Sigmoid colon (tissue), 7 donors: ENCODE measurements around the gene RHBDL3. TPM values are rescaled to one million over a fixed set of nuclear protein-coding genes. Genes with fewer than 3 reads are reported as not detected.

ENCODE experiments used
- DNase-seq: peaks from one replicate; pipeline ENCODE4 v3.0.0-alpha.2; 2019
- H3K27ac ChIP-seq, 4 donors: fragments of 200-600 bp; sonication (generic); one replicate each; pipeline ENCODE4 v1.5.1; 2016 to 2019; ENCODE audit warnings: mild to moderate bottlenecking in 1 of 4
- H3K27me3 ChIP-seq, 3 donors: fragments of 200-600 bp; sonication (generic); one replicate each; pipeline ENCODE4 v1.5.1; 2019; ENCODE audit warnings: mild to moderate bottlenecking in 1 of 3
- H3K36me3 ChIP-seq, 4 donors: fragments of 200-600 bp; sonication (generic); one replicate each; pipeline ENCODE4 v1.5.1; 2016 to 2019
- H3K4me1 ChIP-seq, 4 donors: fragments of 200-600 bp; sonication (generic); one replicate each; pipeline ENCODE4 v1.5.1; 2017 to 2019
- H3K4me3 ChIP-seq, 4 donors: fragments of 200-600 bp; sonication (generic); one replicate each; pipeline ENCODE4 v1.5.1; 2017 to 2019; ENCODE audit warnings: mild to moderate bottlenecking in 2 of 4, moderate library complexity in 1 of 4
- H3K9me3 ChIP-seq, 4 donors: fragments of 200-600 bp in 3 of 4; sonication (generic) in 3 of 4; one replicate each; pipeline versions ENCODE4 v1.5.1 to v1.6.1; 2013 to 2019
- EP300 ChIP-seq, 4 donors: sonication (generic); formaldehyde crosslinking; IDR thresholded peaks; one replicate each; pipeline ENCODE4 v1.6.1; 2017; ENCODE audit warnings: antibody characterized with exemption in 4 of 4
- POLR2A ChIP-seq, 2 donors: fragments of 450-650 bp; IDR thresholded peaks; one replicate each; pipeline ENCODE4 v1.6.1; 2016; ENCODE audit warnings: antibody characterized with exemption in 2 of 2, mild to moderate bottlenecking in 2 of 2, moderate library complexity in 2 of 2
- POLR2AphosphoS5 ChIP-seq, 4 donors: sonication (generic); formaldehyde crosslinking; IDR thresholded peaks; one replicate each; pipeline ENCODE4 v1.6.1; 2017; ENCODE audit warnings: antibody characterized with exemption in 4 of 4
- WGBS, 2 donors: extraction: QIAGEN DNeasy Blood & Tissue Kit; methylation state at CpG; one replicate each; pipeline ENCODE4 v1.1.7; 2013; 5-methylcytosine and 5-hydroxymethylcytosine counted together
- intact Hi-C: fragments of 100-400 bp; cut with DNase I; formaldehyde crosslinking; loops from one replicate; pipeline ENCODE4 v1.15.1; 2023
- polyA plus RNA-seq, 3 donors: library from polyadenylated mRNA; stranded (reverse); fragments of 200-250 nt; gene quantifications; one replicate each; pipeline ENCODE4 v1.2.3, GENCODE V29; 2013
- total RNA-seq, 4 donors: library from RNA; depleted of rRNA; stranded (reverse); fragments of >200 nt; gene quantifications; one replicate each; pipeline ENCODE4 v1.1.0, GENCODE V29; 2016
- TF ChIP-seq, protein P1 (sequence below), 4 experiments: fragments of 450-650 bp in 3 of 4; fragments of 200-600 bp in 1 of 4; IDR thresholded peaks; one replicate each; pipeline ENCODE4 v1.5.1; 2016 to 2019; ENCODE audit warnings: antibody characterized with exemption in 4 of 4, mild to moderate bottlenecking in 3 of 4, moderate library complexity in 2 of 4
- donor health status: healthy with polysubstance abuse.
- donor health status: Bipolar disorder and iron deficiency.
- donor health status: healthy.

The RHBDL3 gene
- total and polyA plus RNA-seq, 7 donors, result 0.23 to 0.83 (median 0.61) TPM; not detected in 1

DNA sequence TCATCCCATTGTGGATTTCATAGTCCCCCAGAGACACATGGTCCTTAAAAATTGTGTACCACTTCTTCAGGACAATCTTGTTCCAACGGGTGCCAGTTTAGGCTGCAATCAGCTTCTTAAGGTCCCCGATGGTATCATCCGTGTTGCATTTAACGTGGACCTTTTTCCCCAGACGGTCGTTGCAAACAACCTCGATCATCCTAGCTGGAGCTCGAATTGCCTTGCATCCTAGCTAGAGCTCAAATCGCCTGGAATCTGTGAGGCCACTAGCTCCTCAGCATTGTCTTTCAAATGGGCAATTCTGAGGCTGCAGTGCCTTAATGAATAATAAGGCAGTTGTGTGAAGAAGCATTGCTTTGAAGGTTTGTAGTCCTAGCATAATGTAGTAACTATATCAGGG, 37.7 kb upstream of the RHBDL3 start:
- intact Hi-C loops, result no loop called here
- Histone ChIP-seq H3K4me1 (no peaks in the 10 kb centered on the region), H3K27me3 (no peaks in the 10 kb centered on the region), H3K4me3 (no peak overlapping the region), H3K9me3 (no peaks in the 10 kb centered on the region), H3K36me3 (peaks cover 0 to 23% (median 0%) of the 10 kb centered on the region in 4 donors), H3K27ac (no peak overlapping the region)
- DNase-seq, result no peak
- WGBS, 2 donors, result 84 to 92% methylated on average over 9 of the region's 9 CpGs
- TF ChIP-seq, protein P1, sequence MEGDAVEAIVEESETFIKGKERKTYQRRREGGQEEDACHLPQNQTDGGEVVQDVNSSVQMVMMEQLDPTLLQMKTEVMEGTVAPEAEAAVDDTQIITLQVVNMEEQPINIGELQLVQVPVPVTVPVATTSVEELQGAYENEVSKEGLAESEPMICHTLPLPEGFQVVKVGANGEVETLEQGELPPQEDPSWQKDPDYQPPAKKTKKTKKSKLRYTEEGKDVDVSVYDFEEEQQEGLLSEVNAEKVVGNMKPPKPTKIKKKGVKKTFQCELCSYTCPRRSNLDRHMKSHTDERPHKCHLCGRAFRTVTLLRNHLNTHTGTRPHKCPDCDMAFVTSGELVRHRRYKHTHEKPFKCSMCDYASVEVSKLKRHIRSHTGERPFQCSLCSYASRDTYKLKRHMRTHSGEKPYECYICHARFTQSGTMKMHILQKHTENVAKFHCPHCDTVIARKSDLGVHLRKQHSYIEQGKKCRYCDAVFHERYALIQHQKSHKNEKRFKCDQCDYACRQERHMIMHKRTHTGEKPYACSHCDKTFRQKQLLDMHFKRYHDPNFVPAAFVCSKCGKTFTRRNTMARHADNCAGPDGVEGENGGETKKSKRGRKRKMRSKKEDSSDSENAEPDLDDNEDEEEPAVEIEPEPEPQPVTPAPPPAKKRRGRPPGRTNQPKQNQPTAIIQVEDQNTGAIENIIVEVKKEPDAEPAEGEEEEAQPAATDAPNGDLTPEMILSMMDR (IDR thresholded peaks at IDR 0.05), result no peak
- TF ChIP-seq POLR2A (IDR thresholded peaks at IDR 0.05), result no peak
- no peak for TF ChIP-seq EP300 (IDR thresholded peaks at IDR 0.05)
- no peak for TF ChIP-seq POLR2AphosphoS5 (IDR thresholded peaks at IDR 0.05)

DNA sequence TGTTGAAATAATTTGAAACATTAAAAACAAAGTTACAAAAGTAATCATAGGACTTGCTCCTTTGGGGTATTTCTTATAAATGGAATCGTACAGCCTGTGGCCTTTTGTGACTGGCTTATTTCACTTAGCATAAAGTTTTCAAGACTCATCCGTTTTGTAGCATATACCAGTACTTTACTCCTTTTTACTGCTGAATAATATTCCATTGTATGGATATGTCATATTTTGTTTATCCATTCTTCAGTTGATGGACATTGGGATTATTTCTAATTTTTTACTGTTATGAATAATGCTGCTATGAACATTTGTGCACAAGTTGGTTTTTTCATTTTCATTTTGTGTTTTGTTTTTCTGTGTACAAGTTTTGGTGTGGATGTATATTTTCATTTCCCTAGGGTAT, 30.0 kb upstream of the RHBDL3 start:
- Histone ChIP-seq H3K36me3 (no peaks in the 10 kb centered on the region), H3K27me3 (no peaks in the 10 kb centered on the region), H3K4me3 (no peak overlapping the region), H3K4me1 (no peaks in the 10 kb centered on the region), H3K9me3 (no peaks in the 10 kb centered on the region), H3K27ac (no peak overlapping the region)
- intact Hi-C loops, result no loop called here
- WGBS, 2 donors, result 70 to 99% methylated on average over 2 of the region's 2 CpGs
- no peak for TF ChIP-seq POLR2AphosphoS5 (IDR thresholded peaks at IDR 0.05)
- TF ChIP-seq EP300 (IDR thresholded peaks at IDR 0.05), result no peak
- no peak for TF ChIP-seq POLR2A (IDR thresholded peaks at IDR 0.05)
- no peak for DNase-seq

DNA sequence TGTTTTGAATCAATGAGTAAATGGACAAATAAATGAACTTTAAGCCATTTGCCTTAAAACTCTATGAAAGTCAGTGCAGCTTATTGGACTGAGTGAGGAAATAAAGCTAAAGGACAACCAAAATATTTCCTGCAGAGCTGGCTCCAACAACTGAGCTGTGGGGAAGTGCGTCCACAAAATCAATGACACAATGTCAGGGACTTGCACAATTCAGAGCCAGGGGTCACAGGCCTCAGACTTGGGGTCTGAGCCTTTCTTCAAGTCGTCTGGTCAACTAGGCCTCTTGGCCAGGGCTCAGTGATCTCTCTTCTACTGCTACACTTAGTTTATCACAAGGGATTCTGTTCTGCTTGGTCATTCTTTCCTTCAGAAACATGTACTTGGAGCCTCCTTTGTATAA, 26.2 kb upstream of the RHBDL3 start:
- no peaks in the 10 kb centered on the region for H3K9me3 ChIP-seq
- 84% methylated on average over 2 of the region's 2 CpGs for WGBS, 2 donors
- H3K4me1 ChIP-seq, result peaks cover 0 to 12% (median 0%) of the 10 kb centered on the region in 4 donors
- no peak overlapping the region for H3K27ac ChIP-seq
- DNase-seq, result no peak
- H3K36me3 ChIP-seq, result no peaks in the 10 kb centered on the region
- intact Hi-C loops, result no loop called here
- TF ChIP-seq, protein P1 (IDR thresholded peaks at IDR 0.05), result no peak
- TF ChIP-seq POLR2AphosphoS5 (IDR thresholded peaks at IDR 0.05) (no peak), POLR2A (IDR thresholded peaks at IDR 0.05) (no peak), EP300 (IDR thresholded peaks at IDR 0.05) (no peak)
- H3K27me3 ChIP-seq, result no peaks in the 10 kb centered on the region
- no peak overlapping the region for H3K4me3 ChIP-seq

DNA sequence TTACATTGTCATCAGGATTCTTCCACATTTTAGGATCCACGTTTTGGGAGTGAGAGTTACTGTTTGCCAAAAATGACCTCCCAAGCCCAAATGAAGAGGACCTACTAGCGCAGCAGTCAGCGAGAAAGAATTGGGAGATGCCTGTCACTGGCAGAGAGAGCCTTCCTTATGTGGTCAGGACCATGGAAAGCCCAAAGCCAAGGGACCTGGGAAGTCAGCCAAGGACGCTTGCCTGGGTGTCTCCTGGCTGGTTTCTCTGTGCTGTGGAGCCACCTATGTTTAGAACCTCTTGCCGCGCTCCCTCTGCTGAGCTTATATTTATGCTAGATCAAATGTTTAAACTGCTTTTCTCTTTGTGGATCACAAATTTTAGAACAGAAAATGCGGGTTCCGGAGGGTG, 24.9 kb upstream of the RHBDL3 start:
- TF ChIP-seq POLR2A (IDR thresholded peaks at IDR 0.05), result no peak
- TF ChIP-seq POLR2AphosphoS5 (IDR thresholded peaks at IDR 0.05), result no peak
- TF ChIP-seq EP300 (IDR thresholded peaks at IDR 0.05), result no peak
- TF ChIP-seq, protein P1 (IDR thresholded peaks at IDR 0.05), result no peak
- DNase-seq, result no peak
- intact Hi-C loops, result no loop called here

DNA sequence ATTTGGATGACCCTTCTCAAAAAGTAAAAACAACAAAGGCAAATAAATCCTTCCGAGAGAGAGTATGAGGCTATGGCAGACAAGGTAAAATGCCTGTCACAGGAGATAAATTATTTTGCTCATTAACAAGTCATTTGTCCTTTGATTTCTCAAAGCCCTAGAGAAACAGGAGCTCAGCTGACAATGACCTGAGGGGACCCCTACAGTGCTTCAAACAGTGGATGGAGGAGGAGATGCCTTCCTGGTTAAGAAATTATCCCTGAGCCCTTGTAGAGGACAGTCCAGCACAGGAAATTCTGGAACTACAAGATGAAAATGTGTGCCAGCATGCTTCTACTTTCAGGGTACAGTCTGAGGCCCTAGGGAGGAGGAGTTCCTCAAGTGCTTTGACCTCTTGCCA, 24.0 kb upstream of the RHBDL3 start:
- no peaks in the 10 kb centered on the region for H3K27me3 ChIP-seq
- H3K4me3 ChIP-seq, result no peak overlapping the region
- no peak for DNase-seq
- no peaks in the 10 kb centered on the region for H3K9me3 ChIP-seq
- intact Hi-C loops, result no loop called here
- no peaks in the 10 kb centered on the region for H3K36me3 ChIP-seq
- TF ChIP-seq POLR2A (IDR thresholded peaks at IDR 0.05) (no peak), POLR2AphosphoS5 (IDR thresholded peaks at IDR 0.05) (no peak), EP300 (IDR thresholded peaks at IDR 0.05) (no peak)
- TF ChIP-seq, protein P1 (IDR thresholded peaks at IDR 0.05), result no peak
- 92% methylated on average over 1 of the region's 1 CpG for WGBS, 2 donors
- H3K27ac ChIP-seq, result no peak overlapping the region
- H3K4me1 ChIP-seq, result peaks cover 0 to 12% (median 0%) of the 10 kb centered on the region in 4 donors

More for the DNA sequence above, 24.9 kb upstream of the RHBDL3 start:
- Histone ChIP-seq H3K4me1 (peaks cover 0 to 12% (median 0%) of the 10 kb centered on the region in 4 donors), H3K27ac (no peak overlapping the region), H3K4me3 (no peak overlapping the region), H3K36me3 (no peaks in the 10 kb centered on the region), H3K27me3 (no peaks in the 10 kb centered on the region), H3K9me3 (no peaks in the 10 kb centered on the region)
- 81 to 87% methylated on average over 8 of the region's 8 CpGs for WGBS, 2 donors
